NCI-H2196 (cell line): ENCODE data around the gene BTN1A1.
"Not testable (repeated sequence)": the region's sequence is repeated elsewhere in the genome, so short reads cannot be mapped to it uniquely, and the experiment has no call there.

Experiments
- DNase-seq: peaks from one replicate; lab custom pipeline; 2025; ENCODE audit not compliant: unreplicated experiment; lab: John Stamatoyannopoulos, UW

BTN1A1 gene

DNA sequence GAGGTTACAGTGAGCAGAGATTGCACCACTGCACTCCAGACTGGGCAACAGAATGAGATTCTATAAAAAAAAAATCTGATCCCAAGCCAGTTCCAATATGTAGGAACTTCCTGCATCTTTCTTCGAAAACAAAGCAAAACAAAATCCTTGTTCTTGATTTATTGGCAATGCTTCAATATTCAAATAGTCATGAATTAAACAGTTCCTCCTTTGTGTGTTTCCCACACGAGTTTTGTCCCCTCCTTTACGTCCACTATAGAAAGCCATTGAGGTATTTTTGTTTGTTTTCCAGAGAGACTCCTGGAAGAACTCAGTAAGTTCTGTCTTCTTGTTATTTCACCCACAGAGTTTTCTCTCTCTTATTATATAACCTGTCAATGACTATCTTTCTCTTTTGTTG, 7.6 kb downstream of the BTN1A1 start:
- DNase-seq, result no peak

DNA sequence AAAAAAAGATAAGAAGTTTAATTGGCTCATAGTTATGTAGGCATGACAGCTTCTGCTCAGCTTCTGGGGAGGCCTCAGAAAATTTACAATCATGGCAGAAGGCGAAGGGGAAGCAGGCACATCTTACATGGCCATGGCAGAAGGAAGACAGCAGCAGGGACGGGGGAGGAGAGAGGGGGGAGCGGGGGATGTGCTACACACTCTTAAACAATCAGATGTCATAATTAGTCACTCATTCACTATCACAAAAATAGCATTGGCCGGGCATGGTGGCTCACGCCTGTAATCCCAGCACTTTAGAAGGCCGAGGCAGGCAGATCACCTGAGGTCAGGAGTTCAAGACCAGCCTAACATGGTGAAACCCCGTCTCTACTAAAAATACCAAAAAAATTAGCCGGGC, 10.9 kb downstream of the BTN1A1 start:
- DNase-seq, result not testable (repeated sequence)

DNA sequence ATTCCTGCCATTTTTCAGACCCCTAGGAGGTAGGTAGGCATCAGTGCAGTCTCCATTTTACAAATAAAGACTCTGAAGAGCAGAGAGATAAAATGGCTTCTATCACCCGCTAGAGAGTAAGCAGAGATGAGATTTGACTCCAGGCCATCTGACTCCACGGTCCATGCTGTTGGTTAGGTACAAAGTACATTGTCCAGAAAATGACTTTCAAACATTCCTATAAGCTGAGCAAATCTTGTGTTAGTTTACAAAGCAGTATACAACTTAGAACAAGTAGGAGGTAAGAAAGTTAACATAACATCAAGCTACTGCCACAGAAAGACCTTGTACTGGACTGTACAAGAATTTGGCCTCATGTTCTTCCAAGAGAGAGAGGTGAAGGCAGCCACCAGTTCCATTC, 14.9 kb downstream of the BTN1A1 start:
- DNase-seq, result no peak

DNA sequence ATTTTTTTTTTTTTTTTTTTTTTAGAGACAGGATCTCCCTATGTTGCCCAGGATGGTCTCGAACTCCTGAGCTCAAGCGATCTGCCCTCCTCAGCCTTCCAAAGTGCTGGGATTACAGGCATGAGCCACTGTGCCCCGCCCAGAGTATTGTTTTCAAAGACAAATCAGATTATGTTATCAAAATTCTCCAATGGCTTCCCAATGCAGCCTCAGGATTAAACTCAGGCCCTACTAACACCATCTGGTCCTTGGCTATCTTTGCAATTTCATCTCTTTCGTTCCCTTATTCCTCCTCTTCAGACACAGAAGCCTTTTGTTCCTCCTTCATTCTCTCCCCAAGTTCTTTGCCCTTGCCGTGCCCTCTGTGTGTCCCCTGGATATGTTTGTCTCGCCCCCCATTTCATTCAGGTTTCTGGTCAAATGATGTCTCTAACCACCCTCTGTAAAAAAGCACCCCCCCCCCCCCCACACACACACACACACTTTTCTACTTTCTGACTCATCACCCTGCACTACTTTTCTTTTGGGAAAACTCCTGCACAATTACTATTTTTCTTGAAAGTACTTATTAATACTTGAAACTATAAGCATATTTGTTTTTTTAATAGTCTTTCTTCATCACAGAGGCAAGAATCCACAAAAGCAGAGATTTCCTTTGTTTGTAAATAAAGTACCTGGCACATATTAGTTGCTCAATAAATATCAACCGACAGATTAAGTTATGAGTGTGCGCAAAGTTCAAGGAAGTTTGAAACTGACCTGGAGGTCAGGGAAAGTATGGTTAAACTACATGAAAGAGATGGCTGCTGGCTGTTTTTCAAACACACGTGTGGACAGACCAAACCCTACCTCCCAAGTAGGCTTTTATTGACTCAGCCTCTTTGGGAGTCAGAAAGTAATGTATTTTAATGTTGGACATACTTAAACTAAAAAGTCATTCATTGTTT, 16.7 kb downstream of the BTN1A1 start:
- DNase-seq, result no peak

DNA sequence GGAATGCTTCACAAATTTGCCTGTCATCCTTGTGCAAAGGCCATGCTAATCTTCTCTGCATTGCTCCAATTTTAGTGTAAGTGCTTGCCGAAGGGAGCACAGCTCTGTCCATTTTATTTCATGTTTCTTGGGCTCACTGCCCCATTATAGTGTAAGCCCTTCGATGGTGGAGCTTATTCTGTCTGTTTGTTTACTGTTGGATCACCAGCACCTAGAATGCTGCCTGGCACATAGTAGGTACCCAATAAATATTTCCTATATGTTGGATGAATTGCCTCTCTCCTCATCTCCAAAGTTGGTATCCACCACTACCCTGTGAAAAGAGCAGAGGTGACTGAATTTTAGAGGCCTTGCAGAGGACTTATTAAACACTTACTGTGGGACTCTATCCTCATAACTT, 19.3 kb downstream of the BTN1A1 start:
- no peak for DNase-seq

DNA sequence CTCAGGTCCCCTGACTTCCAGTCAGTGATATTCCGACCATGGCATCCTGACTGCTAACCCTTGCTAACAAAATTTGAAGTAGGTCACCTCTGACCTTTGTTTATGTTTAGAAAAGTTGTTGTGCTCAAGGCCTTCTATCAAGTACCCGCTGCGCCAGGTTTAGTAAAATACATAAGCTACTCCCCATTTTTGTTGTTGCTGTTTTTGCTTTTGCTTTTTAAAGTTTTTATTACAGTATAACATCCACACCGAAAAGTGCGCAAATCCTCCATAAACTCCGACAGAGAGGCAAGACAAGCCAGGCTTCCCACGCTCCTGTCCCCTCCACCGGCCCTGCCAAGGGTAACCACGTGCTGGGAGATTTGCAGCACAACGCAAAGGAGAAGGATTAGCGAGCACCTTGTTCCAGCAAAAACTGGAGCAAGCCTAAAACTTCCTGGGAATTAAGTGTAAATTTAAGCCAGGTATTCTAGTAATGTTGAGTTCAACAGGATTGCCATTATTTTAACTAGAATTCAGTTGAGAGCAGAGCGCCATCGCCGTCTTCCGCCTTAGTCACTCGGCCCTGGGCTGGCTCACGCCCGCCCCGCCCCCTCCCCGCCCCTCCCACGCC, 20.2 kb downstream of the BTN1A1 start:
- peak; percentile 60 for DNase-seq

DNA sequence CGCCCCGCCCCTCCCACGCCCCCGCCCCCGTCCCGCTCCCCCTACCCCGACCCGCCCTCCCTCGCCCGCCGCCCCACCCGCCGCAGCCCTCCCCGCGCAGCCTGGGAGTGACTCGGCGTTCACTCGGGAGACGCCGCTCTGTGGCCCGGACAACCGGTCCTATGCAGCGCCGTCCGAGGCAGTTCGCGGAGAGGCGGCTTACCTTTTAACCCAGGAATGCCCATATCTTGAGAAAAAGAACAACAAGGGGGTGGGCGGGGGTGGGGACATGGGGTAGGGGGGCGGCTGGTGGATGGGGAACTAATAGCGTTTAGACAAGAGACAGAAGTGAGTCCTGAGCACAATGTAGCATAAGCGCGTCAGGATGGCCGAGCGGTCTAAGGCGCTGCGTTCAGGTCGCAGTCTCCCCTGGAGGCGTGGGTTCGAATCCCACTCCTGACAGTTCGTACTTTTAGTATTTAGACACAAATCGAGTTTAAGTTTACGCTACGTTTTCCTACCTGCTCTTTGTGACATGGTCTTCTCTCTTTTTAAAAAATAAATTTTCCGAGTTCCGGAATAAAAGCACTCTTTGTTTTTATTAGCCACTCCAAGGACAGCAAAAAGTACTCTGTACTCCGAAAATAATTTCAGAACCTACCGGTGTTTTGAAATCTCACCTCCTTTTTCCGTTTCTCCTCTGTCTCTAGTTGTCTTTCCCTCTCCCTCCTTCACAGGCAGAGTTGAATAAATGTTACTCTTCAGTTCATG, 20.9 kb downstream of the BTN1A1 start:
- peak; percentile 84 for DNase-seq

DNA sequence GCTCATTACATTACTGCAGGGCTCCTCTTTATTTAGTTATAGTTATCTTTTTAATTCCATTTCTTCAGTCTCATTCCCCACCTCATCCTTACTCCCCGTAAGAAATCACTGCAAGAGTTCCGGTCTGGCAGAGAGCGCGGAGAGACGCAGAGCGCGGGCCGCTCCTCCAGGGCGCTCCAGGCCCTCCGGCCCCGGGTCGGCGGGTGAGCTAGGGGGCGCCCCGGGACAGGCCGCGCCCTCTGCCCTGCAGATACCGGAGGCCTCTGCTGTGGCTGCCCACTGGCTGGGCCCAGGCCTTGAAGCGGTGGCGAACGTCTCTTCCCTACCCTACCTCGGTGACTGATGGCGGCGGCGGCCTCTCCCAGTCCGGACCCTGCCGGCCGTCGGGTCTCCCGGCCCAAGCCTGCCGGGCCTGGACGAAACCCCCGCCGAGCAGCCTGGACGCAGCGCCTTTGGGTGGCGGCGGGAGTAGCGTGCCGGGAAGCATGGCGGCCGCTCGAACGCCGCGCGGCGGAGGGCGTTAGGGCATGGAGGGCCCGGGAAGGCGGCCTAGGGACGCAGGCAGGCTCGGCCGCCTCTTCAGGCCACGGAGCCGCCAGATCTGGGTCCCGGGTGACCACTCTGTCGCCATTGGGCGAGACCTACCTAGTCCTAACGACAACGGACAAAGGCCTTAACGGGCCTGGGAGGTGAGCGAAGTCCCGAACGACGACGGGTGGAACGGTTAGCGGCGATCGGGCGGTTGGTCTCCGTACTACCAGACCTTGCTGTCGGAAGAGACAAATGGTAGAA, 21.7 kb downstream of the BTN1A1 start:
- DNase-seq, result no peak

DNA sequence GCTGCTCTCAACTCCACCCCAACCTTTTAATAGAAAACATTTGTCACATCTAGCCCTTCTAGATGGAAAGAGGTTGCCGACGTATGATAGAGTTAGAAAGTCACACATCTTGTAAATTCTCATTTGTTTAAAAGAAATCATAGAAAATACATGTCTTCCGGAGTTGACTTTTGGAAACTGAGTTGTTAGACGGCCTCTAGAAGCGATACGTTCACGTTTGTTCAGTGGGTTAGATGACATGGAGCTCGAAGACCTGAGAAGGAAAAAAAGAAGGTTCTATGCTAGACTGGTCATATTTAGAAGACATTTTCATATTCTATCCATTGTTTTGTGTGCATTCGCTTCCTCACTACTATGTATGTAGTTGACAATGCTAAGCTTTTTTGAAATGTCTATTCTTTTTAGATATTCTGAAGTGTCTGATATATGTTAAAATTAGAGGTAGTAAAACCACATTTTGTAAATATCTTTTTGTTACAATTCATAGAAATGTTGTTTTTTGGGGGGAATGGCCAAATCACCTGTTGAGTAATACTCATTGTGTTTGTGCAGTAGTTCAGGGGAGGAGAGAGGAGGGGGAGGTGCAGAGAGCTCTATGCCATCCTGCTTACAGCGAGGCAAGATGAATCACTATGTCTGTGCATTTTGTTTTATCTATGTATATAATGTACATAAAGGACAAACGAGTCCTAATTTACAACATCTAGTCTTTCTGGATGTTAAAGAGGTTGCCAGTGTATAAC, 22.6 kb downstream of the BTN1A1 start:
- DNase-seq, result not testable (repeated sequence)

DNA sequence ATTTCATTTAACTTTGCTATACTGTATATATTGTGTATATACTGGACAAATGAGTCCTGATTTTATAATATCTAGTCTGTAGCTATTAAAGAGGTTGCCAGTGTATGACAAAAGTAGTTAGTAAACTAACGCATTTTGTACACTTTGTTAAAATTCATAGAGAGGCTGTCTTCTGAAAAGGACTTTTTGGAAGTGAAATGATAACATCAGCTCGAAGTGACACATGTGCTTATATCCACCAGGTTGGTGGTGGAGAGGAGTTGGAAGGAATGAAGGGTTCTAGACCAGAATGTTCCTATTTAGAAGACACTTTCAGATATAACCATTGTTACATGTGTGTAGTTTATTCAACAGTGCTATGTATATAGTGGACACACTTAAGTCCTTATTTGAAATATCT, 24.2 kb downstream of the BTN1A1 start:
- DNase-seq, result not testable (repeated sequence)

DNA sequence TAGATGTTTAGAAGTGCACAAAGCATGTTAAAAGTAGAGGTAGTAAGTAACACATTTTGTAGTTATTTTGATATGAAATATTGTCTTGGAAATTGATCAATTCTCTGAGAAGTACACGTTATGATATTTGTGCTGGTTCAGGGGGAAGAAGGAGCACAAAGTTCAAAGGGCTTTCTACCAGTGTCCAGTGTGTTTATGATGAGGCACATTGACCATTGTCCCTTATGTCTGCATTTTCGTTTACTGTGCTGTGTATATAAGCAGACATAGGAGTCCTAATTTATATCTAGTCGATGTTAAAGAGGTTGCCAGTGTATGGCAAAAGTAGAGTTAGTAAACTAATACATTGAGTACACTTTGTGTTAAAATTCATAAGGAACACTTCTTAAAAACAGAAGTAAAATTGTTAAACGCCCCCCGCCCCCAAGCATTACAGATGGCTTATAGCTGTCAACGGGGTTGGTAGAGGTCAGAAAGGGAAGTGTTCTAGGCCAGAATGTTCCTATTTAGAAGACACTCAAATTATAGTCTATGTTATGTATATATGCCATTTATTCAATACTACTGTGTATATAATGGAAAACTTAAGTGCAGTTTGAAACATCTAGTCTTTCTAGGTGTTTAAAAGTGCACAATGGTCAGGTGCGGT, 24.7 kb downstream of the BTN1A1 start:
- no peak for DNase-seq

DNA sequence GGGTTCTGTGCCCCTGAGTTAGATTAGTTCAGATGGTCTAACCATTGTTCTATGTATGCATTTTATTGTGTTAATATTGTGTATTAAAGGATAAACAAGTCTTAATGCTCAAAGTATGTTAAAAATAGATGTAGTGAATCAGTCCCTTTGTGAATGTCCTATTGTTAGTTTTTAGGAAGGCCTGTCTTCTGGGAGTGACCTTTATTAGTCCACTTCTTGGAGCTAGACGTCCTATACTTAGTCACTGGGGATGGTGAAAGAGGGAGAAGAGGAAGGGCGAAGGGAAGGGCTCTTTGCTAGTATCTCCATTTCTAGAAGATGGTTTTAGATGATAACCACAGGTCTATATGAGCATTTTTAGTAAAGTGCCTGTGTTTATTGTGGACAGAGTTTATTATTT, 25.7 kb downstream of the BTN1A1 start:
- no peak for DNase-seq

DNA sequence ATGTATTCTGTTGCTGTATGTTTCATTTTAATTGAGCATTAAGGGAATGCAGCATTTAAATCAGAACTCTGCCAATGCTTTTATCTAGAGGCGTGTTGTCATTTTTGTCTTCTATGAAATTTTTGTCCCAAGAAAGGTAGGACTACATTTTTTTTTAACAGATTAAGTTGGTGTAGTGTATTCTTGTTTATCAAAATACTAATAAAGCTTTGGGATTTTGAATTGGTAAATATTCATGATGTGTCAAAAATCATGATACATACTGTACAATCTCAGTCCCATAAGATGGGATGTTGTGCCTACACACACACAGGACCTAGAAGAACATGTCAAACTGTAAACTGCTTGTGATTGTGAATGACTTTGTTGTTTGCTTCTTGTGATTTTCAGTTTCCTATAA, 26.8 kb downstream of the BTN1A1 start:
- DNase-seq, result no peak

DNA sequence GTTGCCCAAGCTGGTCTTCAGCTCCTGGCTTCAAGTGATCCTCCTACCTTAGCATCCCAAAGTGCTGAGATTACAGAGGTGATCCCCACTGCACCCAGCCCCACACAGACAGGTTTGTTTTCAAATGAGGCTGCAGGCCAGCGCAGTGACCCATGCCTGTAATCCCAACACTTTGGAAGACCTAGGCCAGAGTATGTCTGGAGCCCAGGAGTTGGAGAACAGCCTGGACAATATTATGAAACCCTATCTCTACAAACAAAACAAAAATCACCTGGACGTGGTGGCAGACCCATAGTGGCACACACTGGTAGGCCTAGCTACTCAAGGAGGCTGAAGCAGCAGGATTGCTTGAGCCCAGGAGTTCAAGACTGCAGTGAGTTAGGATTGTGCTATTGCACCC, 30.1 kb downstream of the BTN1A1 start:
- no peak for DNase-seq

DNA sequence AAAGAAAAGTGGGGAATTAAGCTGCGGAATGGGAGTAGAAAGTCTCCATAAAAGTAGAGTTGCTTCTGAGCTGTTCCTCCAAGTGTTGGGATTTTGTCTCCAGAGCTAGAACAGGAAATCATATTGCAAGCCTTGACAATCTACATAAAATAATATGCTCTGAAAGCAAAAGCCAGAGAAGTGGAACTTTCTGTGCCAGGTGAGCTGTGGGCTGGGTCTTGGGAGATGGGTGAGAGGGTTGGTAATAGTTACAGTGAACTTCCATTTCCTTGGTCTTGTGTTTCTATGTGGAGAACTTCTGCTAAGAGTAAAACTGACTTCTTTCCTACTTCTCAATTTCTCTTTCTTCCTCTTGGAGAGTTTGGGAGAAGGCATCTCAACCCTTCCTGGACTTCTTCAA, 31.8 kb downstream of the BTN1A1 start:
- DNase-seq, result no peak

DNA sequence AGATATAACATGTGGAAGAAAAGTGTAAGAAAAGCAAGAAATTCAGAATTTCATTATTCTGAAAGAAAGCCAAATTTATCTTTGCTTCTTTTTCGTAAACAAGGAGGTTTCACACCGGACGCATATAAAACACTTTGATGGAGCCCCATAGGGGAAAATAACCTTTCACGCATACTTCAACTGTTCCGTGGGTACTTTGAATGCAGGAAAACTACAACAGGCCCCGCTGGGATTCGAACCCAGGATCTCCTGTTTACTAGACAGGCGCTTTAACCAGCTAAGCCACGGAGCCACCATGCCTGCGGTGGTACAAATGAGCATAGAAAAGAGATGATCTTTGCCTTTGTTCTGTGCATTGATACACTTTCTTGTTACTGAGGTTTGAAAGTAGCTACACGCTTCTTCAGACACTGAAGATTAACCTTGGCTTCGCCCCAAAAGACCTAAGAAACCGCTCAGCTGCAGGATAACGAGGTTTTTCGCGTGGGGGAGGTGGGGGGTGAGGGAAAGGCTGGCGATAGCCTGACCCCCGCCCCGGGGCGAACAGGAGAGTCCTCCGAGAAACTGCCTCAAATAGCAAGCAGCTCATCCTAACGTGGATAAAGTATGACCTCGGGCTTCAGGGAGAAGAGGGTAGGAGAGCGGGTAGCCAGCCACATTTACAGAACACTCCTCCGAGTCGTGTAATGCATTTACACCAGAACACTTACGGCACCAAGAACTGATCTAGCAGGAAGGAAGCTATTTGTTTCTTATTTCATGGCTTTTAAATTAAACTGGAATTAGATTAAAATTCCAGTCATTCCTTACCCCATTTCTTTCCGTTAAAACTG, 32.8 kb downstream of the BTN1A1 start:
- DNase-seq, result peak; percentile 87

DNA sequence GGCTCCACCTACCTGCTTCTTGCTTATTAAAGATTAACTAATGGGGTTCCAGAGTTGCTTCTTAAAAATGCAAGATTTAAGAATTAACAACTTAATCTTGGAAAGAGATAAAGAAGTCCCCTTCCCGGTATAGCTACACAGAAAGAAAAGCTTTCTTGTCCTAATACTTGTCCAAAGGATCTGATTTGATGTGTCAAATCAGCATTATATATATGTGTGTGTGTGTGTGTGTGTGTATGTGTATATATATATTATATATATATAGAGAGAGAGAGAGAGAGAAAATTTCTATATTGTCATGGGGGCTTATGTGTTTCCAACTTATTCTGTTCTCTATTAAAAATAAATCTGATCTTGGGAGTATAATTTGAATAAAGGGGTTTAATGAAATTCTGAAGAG, 33.4 kb downstream of the BTN1A1 start:
- DNase-seq, result no peak

DNA sequence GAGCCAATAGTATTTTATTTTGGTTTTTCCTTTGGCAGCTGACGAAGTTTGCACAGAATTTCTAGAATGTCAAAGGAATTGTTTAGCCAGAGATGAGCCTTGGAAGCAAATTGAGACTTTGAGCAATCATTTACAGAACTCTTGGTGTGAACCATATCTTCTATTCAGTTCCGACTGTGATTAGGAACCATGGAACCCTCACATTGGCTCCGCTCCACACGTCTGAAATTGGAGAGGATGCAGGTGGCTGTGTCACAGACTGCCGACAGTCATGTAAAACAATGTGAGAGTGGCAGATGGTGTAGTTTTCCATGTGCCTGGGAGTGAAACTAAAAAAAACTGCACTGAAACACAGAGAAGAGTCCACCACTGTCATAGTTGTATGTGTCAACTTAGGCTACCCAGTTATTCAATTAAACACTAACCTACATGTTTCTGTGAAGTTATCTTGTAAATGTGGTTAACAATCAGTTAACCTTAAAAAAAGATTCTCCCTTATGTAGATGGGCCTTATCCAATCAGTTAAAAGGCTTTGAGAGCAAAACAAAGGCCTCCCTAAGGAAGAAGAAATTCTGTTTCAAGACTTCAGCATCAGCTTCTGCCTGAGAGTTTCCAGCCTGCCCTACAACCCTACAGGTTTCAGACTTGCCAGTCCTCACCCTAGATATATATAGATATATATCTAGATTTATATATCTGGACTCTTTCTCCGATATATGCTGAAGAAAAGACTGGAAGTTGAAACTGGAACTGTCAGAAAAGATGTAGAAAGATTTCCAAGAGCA, 34.8 kb downstream of the BTN1A1 start:
- DNase-seq, result peak; percentile 13
